ENCODE results near the gene EPX. TPM values are rescaled to one million over a fixed set of nuclear protein-coding genes. Genes with fewer than 3 reads are reported as not detected.

EPX gene
- total and polyA plus RNA-seq, 3 donors from 2014 or later: not detected

GRCh38 chr17:58253082-58253481 lies 60.6 kb downstream of the EPX start:
- intact Hi-C loops (cut with DNase I; ENCODE audit: low total_unique reads): no loop called here

More at GRCh38 chr17:58253082-58253481, 60.6 kb downstream of the EPX start:
- H3K27ac ChIP-seq: no peak overlapping the region
- H3K4me3 ChIP-seq: no peak overlapping the region
- H3K27me3 ChIP-seq: no peaks in the 10 kb centered on the region
- H3K4me1 ChIP-seq: no peaks in the 10 kb centered on the region
- DNase-seq: no peak
- WGBS, 2 donors: 77 to 90% methylated on average over 3 of the region's 3 CpGs
- H3K36me3 ChIP-seq (ENCODE audit: low read depth, missing control alignments): no peaks in the 10 kb centered on the region
- H3K9me3 ChIP-seq: no peaks in the 10 kb centered on the region
- no peak for TF ChIP-seq CTCF (IDR thresholded peaks at IDR 0.05)
- TF ChIP-seq POLR2A (IDR thresholded peaks at IDR 0.05): no peak

Other genes starting within 250 kb of the EPX start
- 1 to 10 TPM; 6.5 to 8.6 TPM for gene CUEDC1, start 237.3 kb upstream of the EPX start, total RNA-seq
- 13.3 TPM for gene CUEDC1, start 237.3 kb upstream of the EPX start, polyA plus RNA-seq (ENCODE audit: insufficient read depth, low read depth, low replicate concordance)
- gene VEZF1, start 204.5 kb upstream of the EPX start, total RNA-seq: 10 to 100 TPM; 58.6 TPM
- gene VEZF1, start 204.5 kb upstream of the EPX start, polyA plus RNA-seq (ENCODE audit: insufficient read depth, low read depth, low replicate concordance): 54.8 TPM
- gene SRSF1, start 185.5 kb upstream of the EPX start, total RNA-seq: 100 to 1,000 TPM; 150 to 159 TPM
- gene SRSF1, start 185.5 kb upstream of the EPX start, polyA plus RNA-seq (ENCODE audit: insufficient read depth, low read depth, low replicate concordance): 128 TPM
- gene DYNLL2, start 109.3 kb upstream of the EPX start, total RNA-seq: 10 to 100 TPM; 33.6 to 36.7 TPM
- 52.7 TPM for gene DYNLL2, start 109.3 kb upstream of the EPX start, polyA plus RNA-seq (ENCODE audit: insufficient read depth, low read depth, low replicate concordance)
- gene OR4D1, start 44.3 kb upstream of the EPX start, total RNA-seq: under 1 TPM; 0.06 to 0.39 TPM
- 0.18 TPM for gene OR4D1, start 44.3 kb upstream of the EPX start, polyA plus RNA-seq (ENCODE audit: insufficient read depth, low read depth, low replicate concordance)
- not detected for gene OR4D2, start 25.7 kb upstream of the EPX start, total RNA-seq
- gene OR4D2, start 25.7 kb upstream of the EPX start, polyA plus RNA-seq (ENCODE audit: insufficient read depth, low read depth, low replicate concordance): not detected
- 10 to 100 TPM; 32.0 to 34.3 TPM for gene MKS1, start 26.5 kb downstream of the EPX start, total RNA-seq
- 32.3 TPM for gene MKS1, start 26.5 kb downstream of the EPX start, polyA plus RNA-seq (ENCODE audit: insufficient read depth, low read depth, low replicate concordance)
- 1 to 10 TPM; 1.8 to 2.0 TPM for gene LPO, start 45.9 kb downstream of the EPX start, total RNA-seq
- 2.7 TPM for gene LPO, start 45.9 kb downstream of the EPX start, polyA plus RNA-seq (ENCODE audit: insufficient read depth, low read depth, low replicate concordance)
- gene MPO, start 88.2 kb downstream of the EPX start, total RNA-seq: 1 to 10 TPM in 1 of 2 donors, under 1 TPM in 1; 0.87 to 1.1 TPM
- 0.87 TPM for gene MPO, start 88.2 kb downstream of the EPX start, polyA plus RNA-seq (ENCODE audit: insufficient read depth, low read depth, low replicate concordance)
- 10 to 100 TPM in 1 of 2 donors, 1 to 10 TPM in 1; 7.2 to 13.0 TPM for gene TSPOAP1, start 136.1 kb downstream of the EPX start, total RNA-seq
- gene TSPOAP1, start 136.1 kb downstream of the EPX start, polyA plus RNA-seq (ENCODE audit: insufficient read depth, low read depth, low replicate concordance): 8.2 TPM
- 10 to 100 TPM; 59.3 to 64.4 TPM for gene SUPT4H1, start 159.5 kb downstream of the EPX start, total RNA-seq
- gene SUPT4H1, start 159.5 kb downstream of the EPX start, polyA plus RNA-seq (ENCODE audit: insufficient read depth, low read depth, low replicate concordance): 98.5 TPM
- 10 to 100 TPM; 15.6 to 22.7 TPM for gene RNF43, start 224.8 kb downstream of the EPX start, total RNA-seq
- gene RNF43, start 224.8 kb downstream of the EPX start, polyA plus RNA-seq (ENCODE audit: insufficient read depth, low read depth, low replicate concordance): 9.7 TPM